HepG2 (cell line): ENCODE results near the gene WDR82. TPM values are rescaled to one million over a fixed set of nuclear protein-coding genes. Genes with fewer than 3 reads are reported as not detected.
A peak's percentile ranks its signal among the peaks of the same experiment; 100 is the strongest.

Experiments used
- ASH2L ChIP-seq: fragments of 300-600, 200-600 bp; sonication (generic); IDR thresholded peaks from 2 replicates; pipeline ENCODE4 v1.7.0; 2017; ENCODE audit warnings: low read depth, mild to moderate bottlenecking, moderate library complexity, mixed read lengths, low read length; ENCODE audit not compliant: insufficient read length
- CBX1 ChIP-seq: IDR thresholded peaks from one replicate; pipeline ENCODE4 v1.6.1; 2016; ENCODE audit warnings: antibody characterized with exemption, low read depth
- EP300 ChIP-seq, 3 experiments: sonication (generic) in 1 of 3; formaldehyde crosslinking in 1 of 3; IDR thresholded peaks; 2 replicates each; pipeline versions ENCODE4 v1.5.1 to v1.6.1; 2011 to 2020; ENCODE audit warnings: low read depth in 2 of 3, low read length in 2 of 3, borderline replicate concordance in 1 of 3, improper control_type of control experiment in 1 of 3, mild to moderate bottlenecking in 1 of 3, missing genetic modification reagents in 1 of 3, moderate library complexity in 1 of 3
- FOSL1 ChIP-seq: sonication (generic); formaldehyde crosslinking; IDR thresholded peaks from 2 replicates; pipeline ENCODE4 v1.9.0; 2021; ENCODE audit warnings: missing genetic modification reagents, borderline replicate concordance
- GATAD1 ChIP-seq: IDR thresholded peaks from 2 replicates; pipeline ENCODE4 v1.6.1; 2016; ENCODE audit warnings: missing genetic modification reagents, missing compliant biosample characterization
- JUNB ChIP-seq: sonication (generic); formaldehyde crosslinking; IDR thresholded peaks from 2 replicates; pipeline ENCODE4 v1.8.0; 2022; ENCODE audit warnings: missing genetic modification reagents, mild to moderate bottlenecking, borderline replicate concordance
- KAT2B ChIP-seq: fragments of 150-350 bp; IDR thresholded peaks from 2 replicates; pipeline ENCODE4 v1.6.1; 2014; ENCODE audit warnings: low read depth, low read length, borderline replicate concordance
- MEF2D ChIP-seq: sonication (generic); formaldehyde crosslinking; IDR thresholded peaks from 2 replicates; pipeline ENCODE4 v1.5.1; 2020; ENCODE audit warnings: mild to moderate bottlenecking, missing genetic modification reagents
- MTF1 ChIP-seq: sonication (generic); formaldehyde crosslinking; IDR thresholded peaks from 2 replicates; pipeline ENCODE4 v1.5.0; 2020; ENCODE audit warnings: missing genetic modification reagents
- PBX2 ChIP-seq: IDR thresholded peaks from 2 replicates; pipeline ENCODE4 v1.6.1; 2016; ENCODE audit warnings: control low read depth
- PHF8 ChIP-seq: sonication (generic); formaldehyde crosslinking; IDR thresholded peaks from 2 replicates; pipeline ENCODE4 v1.5.0; 2020; ENCODE audit warnings: missing genetic modification reagents
- RARA ChIP-seq: IDR thresholded peaks from 2 replicates; pipeline ENCODE4 v1.6.1; 2016; ENCODE audit warnings: missing genetic modification reagents, missing compliant biosample characterization
- RBFOX2 ChIP-seq: fragments of 200-400 bp; formaldehyde crosslinking; IDR thresholded peaks from 2 replicates; pipeline ENCODE4 v1.6.1; 2017; ENCODE audit warnings: low read depth, mild to moderate bottlenecking, low read length
- RFXANK ChIP-seq: IDR thresholded peaks from 2 replicates; pipeline ENCODE4 v1.6.1; 2016
- RORA ChIP-seq: sonication (generic); formaldehyde crosslinking; IDR thresholded peaks from 2 replicates; pipeline ENCODE4 v1.5.0; 2020; ENCODE audit warnings: mild to moderate bottlenecking, missing genetic modification reagents, moderate library complexity
- STAG1 ChIP-seq: sonication (generic); formaldehyde crosslinking; IDR thresholded peaks from 2 replicates; pipeline ENCODE4 v1.4.0; 2020; ENCODE audit warnings: missing genetic modification reagents
- ZBTB25 ChIP-seq: IDR thresholded peaks from 2 replicates; pipeline ENCODE4 v1.6.1; 2018; ENCODE audit warnings: missing genetic modification reagents
- ZBTB3 ChIP-seq: sonication (generic); formaldehyde crosslinking; IDR thresholded peaks from 2 replicates; pipeline ENCODE4 v1.4.0; 2020; ENCODE audit warnings: low read depth, mild to moderate bottlenecking, moderate library complexity, missing genetic modification reagents, borderline replicate concordance
- ZMYM4 ChIP-seq: sonication (generic); formaldehyde crosslinking; IDR thresholded peaks from 2 replicates; pipeline ENCODE4 v1.8.1; 2023; ENCODE audit warnings: mild to moderate bottlenecking, missing genetic modification reagents
- ZNF343 ChIP-seq: sonication (generic); formaldehyde crosslinking; IDR thresholded peaks from 2 replicates; pipeline ENCODE4 v1.4.0; 2020; ENCODE audit warnings: mild to moderate bottlenecking, missing genetic modification reagents
- ZNF382 ChIP-seq: sonication (generic); formaldehyde crosslinking; IDR thresholded peaks from 2 replicates; pipeline ENCODE4 v1.5.0; 2020; ENCODE audit warnings: missing genetic modification reagents, mild to moderate bottlenecking, borderline replicate concordance
- polyA plus RNA-seq, 8 experiments: library from polyadenylated mRNA; depleted of rRNA in 3 of 8; stranded (reverse) in 7 of 8; unstranded in 1 of 8; fragments of >200 nt; fragmentation: Illumina TruSeq in 4 of 8; extraction: Trizol in 4 of 8; gene quantifications; 2 replicates each; pipeline versions ENCODE4 v1.2.1 to v1.2.3, GENCODE V29; 2011 to 2016; ENCODE audit warnings: low read depth in 4 of 8, missing spikeins in 1 of 8, mixed read lengths in 1 of 8; ENCODE audit not compliant: insufficient read depth in 1 of 8
- total RNA-seq, 5 experiments: library from RNA; depleted of rRNA; stranded (reverse); fragments of >200 nt; fragmentation: Illumina TruSeq; extraction: Trizol; gene quantifications; 2 replicates each; pipeline ENCODE4 v1.2.3, GENCODE V29; 2016; ENCODE audit warnings: low read depth in 1 of 5
- TF ChIP-seq, protein P1 (sequence below): sonication (generic); formaldehyde crosslinking; IDR thresholded peaks from 2 replicates; pipeline ENCODE4 v1.8.1; 2023; ENCODE audit warnings: mild to moderate bottlenecking, missing genetic modification reagents
- TF ChIP-seq, protein P2 (sequence below): IDR thresholded peaks from 2 replicates; pipeline ENCODE4 v1.6.1; 2016; ENCODE audit warnings: missing compliant biosample characterization, missing genetic modification reagents, borderline replicate concordance
- TF ChIP-seq, protein P3 (sequence below): IDR thresholded peaks from 2 replicates; pipeline ENCODE4 v1.6.1; 2012; ENCODE audit warnings: low read depth, low read length, improper control_type of control experiment

WDR82 gene
- total and polyA plus RNA-seq, 2 of the 13 experiments (the other 11 are each of a cell fraction or from before 2014, with no cell fraction given) = 39.1 to 59.5 TPM

DNA sequence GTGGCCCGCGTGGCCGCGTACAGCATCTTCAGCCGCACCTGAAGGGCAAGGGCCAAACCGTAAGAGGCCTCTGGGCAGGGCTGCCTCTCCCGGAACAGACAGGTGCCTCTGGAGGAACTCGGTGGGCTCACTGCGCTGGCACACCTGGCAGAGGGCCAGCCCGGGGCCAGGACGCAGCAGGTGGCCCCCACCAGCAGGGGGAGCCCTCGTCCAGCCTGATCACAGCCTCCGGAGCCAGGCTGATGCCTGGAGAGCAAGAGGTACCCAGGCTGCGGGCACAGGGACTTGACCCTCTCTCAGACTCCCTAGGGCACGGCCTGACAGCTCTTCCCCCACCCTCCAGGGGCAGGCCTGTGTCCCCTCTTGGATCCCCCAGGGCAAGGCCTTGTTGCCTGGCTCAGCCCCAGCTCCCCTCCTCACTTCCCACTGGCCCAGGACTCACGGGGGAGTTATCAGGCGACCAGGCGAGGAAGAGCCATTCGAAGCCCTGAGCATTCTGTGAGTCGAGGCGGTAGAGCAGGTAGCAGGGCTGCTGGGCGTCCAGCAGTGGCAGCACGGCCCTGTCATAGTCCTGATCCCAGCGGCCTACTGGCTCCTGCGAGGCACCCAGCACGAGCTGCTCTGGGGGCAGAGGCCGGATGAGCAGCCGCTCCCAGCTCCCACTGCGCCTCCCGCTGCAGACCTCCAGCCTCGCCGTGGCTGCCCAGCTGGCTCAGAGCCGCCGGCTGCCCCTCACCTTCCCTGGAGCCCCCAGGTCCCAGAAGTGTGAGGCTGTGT, 46.8 kb downstream of the WDR82 start (continued):
- TF ChIP-seq ZBTB25 (CRISPR knock-in tag) (no peak), CBX1 (no peak), GATAD1 (CRISPR knock-in tag) (no peak), ASH2L (no peak), EP300 (IDR thresholded peaks at IDR 0.05; ENCODE audit: low read depth in 2 of 2, low read length in 2 of 2) (no peak), EP300 (CRISPR knock-in tag; IDR thresholded peaks at IDR 0.05; ENCODE audit: borderline replicate concordance) (no peak), KAT2B (no peak), MTF1 (no peak), RBFOX2 (peak; percentile 60), RORA (CRISPR knock-in tag) (no peak), ZBTB3 (CRISPR knock-in tag) (no peak), ZNF382 (CRISPR knock-in tag) (no peak), FOSL1 (CRISPR knock-in tag) (no peak), ZMYM4 (CRISPR knock-in tag) (no peak), STAG1 (peak; percentile 82), JUNB (CRISPR knock-in tag) (no peak), PHF8 (CRISPR knock-in tag) (no peak), ZNF343 (CRISPR knock-in tag) (no peak), RARA (CRISPR knock-in tag) (no peak), RFXANK (no peak), MEF2D (no peak), PBX2 (CRISPR knock-in tag) (no peak)
- TF ChIP-seq, protein P1, sequence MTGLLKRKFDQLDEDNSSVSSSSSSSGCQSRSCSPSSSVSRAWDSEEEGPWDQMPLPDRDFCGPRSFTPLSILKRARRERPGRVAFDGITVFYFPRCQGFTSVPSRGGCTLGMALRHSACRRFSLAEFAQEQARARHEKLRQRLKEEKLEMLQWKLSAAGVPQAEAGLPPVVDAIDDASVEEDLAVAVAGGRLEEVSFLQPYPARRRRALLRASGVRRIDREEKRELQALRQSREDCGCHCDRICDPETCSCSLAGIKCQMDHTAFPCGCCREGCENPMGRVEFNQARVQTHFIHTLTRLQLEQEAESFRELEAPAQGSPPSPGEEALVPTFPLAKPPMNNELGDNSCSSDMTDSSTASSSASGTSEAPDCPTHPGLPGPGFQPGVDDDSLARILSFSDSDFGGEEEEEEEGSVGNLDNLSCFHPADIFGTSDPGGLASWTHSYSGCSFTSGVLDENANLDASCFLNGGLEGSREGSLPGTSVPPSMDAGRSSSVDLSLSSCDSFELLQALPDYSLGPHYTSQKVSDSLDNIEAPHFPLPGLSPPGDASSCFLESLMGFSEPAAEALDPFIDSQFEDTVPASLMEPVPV (CRISPR knock-in tag) = no peak
- TF ChIP-seq, protein P2, sequence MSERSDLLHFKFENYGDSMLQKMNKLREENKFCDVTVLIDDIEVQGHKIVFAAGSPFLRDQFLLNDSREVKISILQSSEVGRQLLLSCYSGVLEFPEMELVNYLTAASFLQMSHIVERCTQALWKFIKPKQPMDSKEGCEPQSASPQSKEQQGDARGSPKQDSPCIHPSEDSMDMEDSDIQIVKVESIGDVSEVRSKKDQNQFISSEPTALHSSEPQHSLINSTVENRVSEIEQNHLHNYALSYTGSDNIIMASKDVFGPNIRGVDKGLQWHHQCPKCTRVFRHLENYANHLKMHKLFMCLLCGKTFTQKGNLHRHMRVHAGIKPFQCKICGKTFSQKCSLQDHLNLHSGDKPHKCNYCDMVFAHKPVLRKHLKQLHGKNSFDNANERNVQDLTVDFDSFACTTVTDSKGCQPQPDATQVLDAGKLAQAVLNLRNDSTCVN = no peak
- TF ChIP-seq, protein P3, sequence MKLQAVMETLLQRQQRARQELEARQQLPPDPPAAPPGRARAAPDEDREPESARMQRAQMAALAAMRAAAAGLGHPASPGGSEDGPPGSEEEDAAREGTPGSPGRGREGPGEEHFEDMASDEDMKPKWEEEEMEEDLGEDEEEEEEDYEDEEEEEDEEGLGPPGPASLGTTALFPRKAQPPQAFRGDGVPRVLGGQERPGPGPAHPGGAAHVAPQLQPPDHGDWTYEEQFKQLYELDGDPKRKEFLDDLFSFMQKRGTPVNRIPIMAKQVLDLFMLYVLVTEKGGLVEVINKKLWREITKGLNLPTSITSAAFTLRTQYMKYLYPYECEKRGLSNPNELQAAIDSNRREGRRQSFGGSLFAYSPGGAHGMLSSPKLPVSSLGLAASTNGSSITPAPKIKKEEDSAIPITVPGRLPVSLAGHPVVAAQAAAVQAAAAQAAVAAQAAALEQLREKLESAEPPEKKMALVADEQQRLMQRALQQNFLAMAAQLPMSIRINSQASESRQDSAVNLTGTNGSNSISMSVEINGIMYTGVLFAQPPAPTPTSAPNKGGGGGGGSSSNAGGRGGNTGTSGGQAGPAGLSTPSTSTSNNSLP = no peak
